ENCODE measurements around the gene GPR62.

DNA sequence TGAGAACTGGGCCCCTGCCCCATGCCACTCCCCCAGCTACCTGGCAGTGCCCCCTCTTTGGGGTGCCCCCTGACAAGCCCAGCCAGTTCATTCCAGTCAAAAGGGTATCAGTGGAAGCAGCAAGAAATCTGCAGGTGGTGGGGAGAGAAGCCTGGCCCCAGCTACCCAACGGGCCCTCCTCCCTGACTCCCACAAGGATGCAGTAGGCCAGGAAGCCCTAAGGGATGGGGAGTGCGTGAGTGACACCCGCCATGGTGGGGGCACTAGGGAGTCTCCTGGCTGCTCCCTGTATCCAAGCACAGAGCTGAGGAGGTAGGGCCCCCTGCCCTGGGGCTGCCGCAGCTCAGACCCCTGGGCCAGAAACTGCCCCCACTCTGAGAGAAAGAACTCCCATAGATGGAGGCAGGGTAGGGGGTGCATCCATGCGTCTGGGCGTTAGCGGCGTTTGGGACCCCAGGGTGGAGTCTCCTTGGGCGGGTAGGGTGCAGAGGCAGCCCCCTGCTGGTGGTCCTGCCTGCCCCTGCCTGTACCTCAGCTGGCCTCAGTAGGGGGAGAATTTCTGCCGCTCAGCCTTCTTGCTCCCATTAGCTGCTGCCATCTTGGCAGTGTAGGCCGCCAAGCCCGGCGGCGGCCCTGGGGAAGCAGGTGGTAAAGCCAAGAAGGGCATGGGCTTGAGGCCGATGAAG is 2.5 kb downstream of the GPR62 start:
- TF ChIP-seq, protein P1, sequence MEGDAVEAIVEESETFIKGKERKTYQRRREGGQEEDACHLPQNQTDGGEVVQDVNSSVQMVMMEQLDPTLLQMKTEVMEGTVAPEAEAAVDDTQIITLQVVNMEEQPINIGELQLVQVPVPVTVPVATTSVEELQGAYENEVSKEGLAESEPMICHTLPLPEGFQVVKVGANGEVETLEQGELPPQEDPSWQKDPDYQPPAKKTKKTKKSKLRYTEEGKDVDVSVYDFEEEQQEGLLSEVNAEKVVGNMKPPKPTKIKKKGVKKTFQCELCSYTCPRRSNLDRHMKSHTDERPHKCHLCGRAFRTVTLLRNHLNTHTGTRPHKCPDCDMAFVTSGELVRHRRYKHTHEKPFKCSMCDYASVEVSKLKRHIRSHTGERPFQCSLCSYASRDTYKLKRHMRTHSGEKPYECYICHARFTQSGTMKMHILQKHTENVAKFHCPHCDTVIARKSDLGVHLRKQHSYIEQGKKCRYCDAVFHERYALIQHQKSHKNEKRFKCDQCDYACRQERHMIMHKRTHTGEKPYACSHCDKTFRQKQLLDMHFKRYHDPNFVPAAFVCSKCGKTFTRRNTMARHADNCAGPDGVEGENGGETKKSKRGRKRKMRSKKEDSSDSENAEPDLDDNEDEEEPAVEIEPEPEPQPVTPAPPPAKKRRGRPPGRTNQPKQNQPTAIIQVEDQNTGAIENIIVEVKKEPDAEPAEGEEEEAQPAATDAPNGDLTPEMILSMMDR (IDR thresholded peaks at IDR 0.05) = no peak
- TF ChIP-seq POLR2A (IDR thresholded peaks at IDR 0.05) = no peak
